ENCODE measurements around the gene GNB4. TPM values are rescaled to one million over a fixed set of nuclear protein-coding genes. Genes with fewer than 3 reads are reported as not detected.

The GNB4 gene
- total and polyA plus RNA-seq, 9 of the 15 experiments (the other 6 are each of a cell fraction or from before 2014, with no cell fraction given): 6.8 to 36.7 (median 21.4) TPM

DNA sequence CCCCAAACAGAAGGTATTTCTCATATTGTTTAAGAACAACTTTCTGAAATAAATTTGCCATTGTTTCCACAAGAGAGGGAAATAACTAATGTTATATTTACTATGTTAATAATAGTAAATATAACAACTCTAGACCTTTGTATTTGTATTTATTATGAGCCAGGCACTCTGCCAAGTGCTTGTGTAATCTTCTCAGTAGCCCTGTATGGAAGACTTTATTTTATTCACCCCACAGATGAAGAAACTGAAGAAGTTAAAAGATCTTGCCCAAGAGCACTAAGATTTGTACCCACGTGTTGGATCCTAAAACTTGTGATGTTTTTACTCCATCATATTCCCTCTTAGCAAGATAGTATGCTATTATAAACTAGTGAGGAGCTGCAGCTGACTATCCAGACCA, 12.0 kb upstream of the GNB4 start:
- BruUV-seq (replicated peaks): no TSS peak
- Histone ChIP-seq H3K27ac (ENCODE audit: extremely low read depth, low read depth, low read length) (no peak overlapping the region), H3K79me2 (ENCODE audit: control insufficient read depth, insufficient read depth, low read length) (no peaks in the 10 kb centered on the region), H3K4me2 (ENCODE audit: insufficient read depth, low read length) (no peak overlapping the region), H4K20me1 (replicated peaks; ENCODE audit: control insufficient read depth, insufficient read depth, low read length) (no peaks in the 10 kb centered on the region), H3K4me1 (replicated peaks in 1 of 2; ENCODE audit: control insufficient read depth in 2 of 2, insufficient read depth in 2 of 2, low read length in 2 of 2) (peaks cover 4 to 5% of the 10 kb centered on the region in 2 experiments; a peak in 1 of 5 replicates), H3K27me3 (ENCODE audit: control insufficient read depth in 2 of 2, insufficient read depth in 2 of 2, low read length in 2 of 2) (peaks cover 8% of the 10 kb centered on the region in 2 experiments; a peak in 4 of 5 replicates), H2AFZ (ENCODE audit: low read depth, low read length) (no peak overlapping the region; the same call in 1 of the 2 replicates), H3K9me3 (replicated peaks; ENCODE audit: control insufficient read depth, insufficient read depth, low read depth, low read length) (no peaks in the 10 kb centered on the region), H3K9me1 (ENCODE audit: control insufficient read depth, insufficient read depth, low read length) (no peaks in the 10 kb centered on the region), H3K9ac (ENCODE audit: insufficient read depth in 1 of 2, low read depth in 2 of 2, low read length in 2 of 2) (no peak overlapping the region), H3K4me3 (no peak overlapping the region), H3K36me3 (ENCODE audit: control insufficient read depth, insufficient read depth, low read length) (no peaks in the 10 kb centered on the region)
- ChIA-PET CTCF (ENCODE audit: low intra/inter-chr PET ratio) (no interaction called here), POLR2A (no interaction called here)
- TF ChIP-seq, protein P1, sequence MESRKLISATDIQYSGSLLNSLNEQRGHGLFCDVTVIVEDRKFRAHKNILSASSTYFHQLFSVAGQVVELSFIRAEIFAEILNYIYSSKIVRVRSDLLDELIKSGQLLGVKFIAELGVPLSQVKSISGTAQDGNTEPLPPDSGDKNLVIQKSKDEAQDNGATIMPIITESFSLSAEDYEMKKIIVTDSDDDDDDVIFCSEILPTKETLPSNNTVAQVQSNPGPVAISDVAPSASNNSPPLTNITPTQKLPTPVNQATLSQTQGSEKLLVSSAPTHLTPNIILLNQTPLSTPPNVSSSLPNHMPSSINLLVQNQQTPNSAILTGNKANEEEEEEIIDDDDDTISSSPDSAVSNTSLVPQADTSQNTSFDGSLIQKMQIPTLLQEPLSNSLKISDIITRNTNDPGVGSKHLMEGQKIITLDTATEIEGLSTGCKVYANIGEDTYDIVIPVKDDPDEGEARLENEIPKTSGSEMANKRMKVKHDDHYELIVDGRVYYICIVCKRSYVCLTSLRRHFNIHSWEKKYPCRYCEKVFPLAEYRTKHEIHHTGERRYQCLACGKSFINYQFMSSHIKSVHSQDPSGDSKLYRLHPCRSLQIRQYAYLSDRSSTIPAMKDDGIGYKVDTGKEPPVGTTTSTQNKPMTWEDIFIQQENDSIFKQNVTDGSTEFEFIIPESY (CRISPR knock-in tag; IDR thresholded peaks at IDR 0.05): no peak
- TF ChIP-seq, protein P2, sequence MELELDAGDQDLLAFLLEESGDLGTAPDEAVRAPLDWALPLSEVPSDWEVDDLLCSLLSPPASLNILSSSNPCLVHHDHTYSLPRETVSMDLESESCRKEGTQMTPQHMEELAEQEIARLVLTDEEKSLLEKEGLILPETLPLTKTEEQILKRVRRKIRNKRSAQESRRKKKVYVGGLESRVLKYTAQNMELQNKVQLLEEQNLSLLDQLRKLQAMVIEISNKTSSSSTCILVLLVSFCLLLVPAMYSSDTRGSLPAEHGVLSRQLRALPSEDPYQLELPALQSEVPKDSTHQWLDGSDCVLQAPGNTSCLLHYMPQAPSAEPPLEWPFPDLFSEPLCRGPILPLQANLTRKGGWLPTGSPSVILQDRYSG (tag; conservative IDR thresholded peaks at IDR 0.05; ENCODE audit: low read depth): no peak
- TF ChIP-seq, protein P3, sequence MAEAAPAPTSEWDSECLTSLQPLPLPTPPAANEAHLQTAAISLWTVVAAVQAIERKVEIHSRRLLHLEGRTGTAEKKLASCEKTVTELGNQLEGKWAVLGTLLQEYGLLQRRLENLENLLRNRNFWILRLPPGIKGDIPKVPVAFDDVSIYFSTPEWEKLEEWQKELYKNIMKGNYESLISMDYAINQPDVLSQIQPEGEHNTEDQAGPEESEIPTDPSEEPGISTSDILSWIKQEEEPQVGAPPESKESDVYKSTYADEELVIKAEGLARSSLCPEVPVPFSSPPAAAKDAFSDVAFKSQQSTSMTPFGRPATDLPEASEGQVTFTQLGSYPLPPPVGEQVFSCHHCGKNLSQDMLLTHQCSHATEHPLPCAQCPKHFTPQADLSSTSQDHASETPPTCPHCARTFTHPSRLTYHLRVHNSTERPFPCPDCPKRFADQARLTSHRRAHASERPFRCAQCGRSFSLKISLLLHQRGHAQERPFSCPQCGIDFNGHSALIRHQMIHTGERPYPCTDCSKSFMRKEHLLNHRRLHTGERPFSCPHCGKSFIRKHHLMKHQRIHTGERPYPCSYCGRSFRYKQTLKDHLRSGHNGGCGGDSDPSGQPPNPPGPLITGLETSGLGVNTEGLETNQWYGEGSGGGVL (CRISPR knock-in tag; IDR thresholded peaks at IDR 0.05): no peak
- TF ChIP-seq MEF2D (tag; conservative IDR thresholded peaks at IDR 0.05; ENCODE audit: low read depth) (no peak), ZFX (CRISPR knock-in tag; IDR thresholded peaks at IDR 0.05) (no peak)
- TF ChIP-seq, protein P4, sequence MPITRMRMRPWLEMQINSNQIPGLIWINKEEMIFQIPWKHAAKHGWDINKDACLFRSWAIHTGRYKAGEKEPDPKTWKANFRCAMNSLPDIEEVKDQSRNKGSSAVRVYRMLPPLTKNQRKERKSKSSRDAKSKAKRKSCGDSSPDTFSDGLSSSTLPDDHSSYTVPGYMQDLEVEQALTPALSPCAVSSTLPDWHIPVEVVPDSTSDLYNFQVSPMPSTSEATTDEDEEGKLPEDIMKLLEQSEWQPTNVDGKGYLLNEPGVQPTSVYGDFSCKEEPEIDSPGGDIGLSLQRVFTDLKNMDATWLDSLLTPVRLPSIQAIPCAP (CRISPR knock-in tag; IDR thresholded peaks at IDR 0.05; ENCODE audit: borderline replicate concordance): no peak
- in situ Hi-C loops (cut with MboI): no loop called here
- FAIRE-seq: no peak
- no peak for DNase-seq (ENCODE audit: extremely low read depth in 1 of 4, low spot score in 3 of 4)
- ATAC-seq: no peak
- 10% methylated on average over 1 of the region's 1 CpG for WGBS (ENCODE audit: insufficient coverage, low coverage, missing lambda C conversion rate)
- intact Hi-C loops (cut with micrococcal nuclease): no loop called here

All from K562 (cell line).